ENCODE results near the gene HLA-DQB1. TPM values are rescaled to one million over a fixed set of nuclear protein-coding genes. Genes with fewer than 3 reads are reported as not detected.

HLA-DQB1 gene
- total and polyA plus RNA-seq, 2 of the 13 experiments (the other 11 are each of a cell fraction or from before 2014, with no cell fraction given): not detected

Other genes with a start within 250 kb of the HLA-DQB1 start
- gene HLA-DRA, start 226.8 kb downstream of the HLA-DQB1 start, total RNA-seq (2016; rRNA removed; fragmentation: Illumina TruSeq; extraction: Trizol): not detected in 2 replicates
- gene HLA-DRA, start 226.8 kb downstream of the HLA-DQB1 start, polyA plus RNA-seq (2011; rRNA removed): not detected in 2 replicates
- not detected in 2 replicates for gene HLA-DRB5, start 136.4 kb downstream of the HLA-DQB1 start, total RNA-seq (2016; rRNA removed; fragmentation: Illumina TruSeq; extraction: Trizol)
- not detected in 2 replicates for gene HLA-DRB5, start 136.4 kb downstream of the HLA-DQB1 start, polyA plus RNA-seq (2011; rRNA removed)
- gene HLA-DRB1, start 76.8 kb downstream of the HLA-DQB1 start, total RNA-seq (2016; rRNA removed; fragmentation: Illumina TruSeq; extraction: Trizol): 0.09 TPM in 1 of 2 replicates, not detected in the other
- gene HLA-DRB1, start 76.8 kb downstream of the HLA-DQB1 start, polyA plus RNA-seq (2011; rRNA removed): not detected in 2 replicates
- not detected in 2 replicates for gene HLA-DQA1, start 29.3 kb downstream of the HLA-DQB1 start, total RNA-seq (2016; rRNA removed; fragmentation: Illumina TruSeq; extraction: Trizol)
- gene HLA-DQA1, start 29.3 kb downstream of the HLA-DQB1 start, polyA plus RNA-seq (2011; rRNA removed): not detected in 2 replicates
- gene HLA-DQA2, start 74.7 kb upstream of the HLA-DQB1 start, total RNA-seq (2016; rRNA removed; fragmentation: Illumina TruSeq; extraction: Trizol): not detected in 2 replicates
- not detected in 2 replicates for gene HLA-DQA2, start 74.7 kb upstream of the HLA-DQB1 start, polyA plus RNA-seq (2011; rRNA removed)
- not detected in 2 replicates for gene HLA-DQB2, start 96.9 kb upstream of the HLA-DQB1 start, total RNA-seq (2016; rRNA removed; fragmentation: Illumina TruSeq; extraction: Trizol)
- not detected in 2 replicates for gene HLA-DQB2, start 96.9 kb upstream of the HLA-DQB1 start, polyA plus RNA-seq (2011; rRNA removed)
- not detected in 2 replicates for gene HLA-DOB, start 150.3 kb upstream of the HLA-DQB1 start, total RNA-seq (2016; rRNA removed; fragmentation: Illumina TruSeq; extraction: Trizol)
- gene HLA-DOB, start 150.3 kb upstream of the HLA-DQB1 start, polyA plus RNA-seq (2011; rRNA removed): 0.09 TPM in 1 of 2 replicates, not detected in the other
- gene TAP2, start 172.1 kb upstream of the HLA-DQB1 start, total RNA-seq (2016; rRNA removed; fragmentation: Illumina TruSeq; extraction: Trizol): 9.8 and 17.6 TPM in 2 replicates
- 10.3 and 16.2 TPM in 2 replicates for gene TAP2, start 172.1 kb upstream of the HLA-DQB1 start, polyA plus RNA-seq (2011; rRNA removed)
- 64.7 and 74.9 TPM in 2 replicates for gene PSMB8, start 177.4 kb upstream of the HLA-DQB1 start, total RNA-seq (2016; rRNA removed; fragmentation: Illumina TruSeq; extraction: Trizol)
- gene PSMB8, start 177.4 kb upstream of the HLA-DQB1 start, polyA plus RNA-seq (2011; rRNA removed): 30.7 and 41.2 TPM in 2 replicates
- 23.0 and 52.2 TPM in 2 replicates for gene TAP1, start 187.0 kb upstream of the HLA-DQB1 start, total RNA-seq (2016; rRNA removed; fragmentation: Illumina TruSeq; extraction: Trizol)
- gene TAP1, start 187.0 kb upstream of the HLA-DQB1 start, polyA plus RNA-seq (2011; rRNA removed): 31.2 and 34.5 TPM in 2 replicates
- 16.0 and 21.4 TPM in 2 replicates for gene PSMB9, start 187.5 kb upstream of the HLA-DQB1 start, total RNA-seq (2016; rRNA removed; fragmentation: Illumina TruSeq; extraction: Trizol)
- gene PSMB9, start 187.5 kb upstream of the HLA-DQB1 start, polyA plus RNA-seq (2011; rRNA removed): 15.6 and 17.3 TPM in 2 replicates

Measured in HepG2 (cell line).